GM19099 (cell line): Measurements from ENCODE around the gene SMC3.

Experiments
- POLR2A ChIP-seq: IDR thresholded peaks from 3 replicates; pipeline ENCODE4 v1.6.1; 2011; ENCODE audit warnings: low read depth; ENCODE audit not compliant: insufficient read length; ENCODE audit errors: extremely low read depth

SMC3 gene

DNA sequence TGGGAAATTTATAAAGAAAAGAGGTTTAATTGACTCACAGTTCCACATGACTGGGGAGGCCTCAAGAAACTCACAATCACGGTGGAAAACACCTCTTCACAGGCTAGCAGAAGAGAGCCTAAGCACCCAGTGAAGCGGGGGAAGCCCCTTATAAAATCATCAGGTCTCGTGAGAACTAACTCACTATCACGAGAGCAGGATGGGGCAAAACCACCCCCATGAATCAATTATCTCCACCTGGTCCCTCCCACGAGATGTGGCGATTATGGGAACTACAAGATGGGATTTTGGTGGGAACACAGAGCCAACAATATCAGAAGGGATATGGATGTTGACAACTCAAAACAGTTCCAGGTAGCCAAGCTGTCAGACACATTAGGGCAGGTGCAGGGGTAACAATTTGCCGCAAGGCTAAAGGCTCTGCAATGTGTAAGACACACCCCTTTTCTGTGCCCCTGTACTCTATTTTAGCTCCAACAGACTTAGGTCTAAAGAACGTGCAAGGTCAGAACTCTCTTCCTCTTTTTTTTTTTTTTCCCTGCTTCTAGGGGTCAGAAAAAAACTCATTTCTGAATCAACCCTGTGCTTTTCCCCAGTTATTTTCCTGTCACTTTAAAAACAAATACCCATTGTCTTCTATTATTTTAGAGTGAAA lies 46.0 kb downstream of the SMC3 start:
- no peak for TF ChIP-seq POLR2A

DNA sequence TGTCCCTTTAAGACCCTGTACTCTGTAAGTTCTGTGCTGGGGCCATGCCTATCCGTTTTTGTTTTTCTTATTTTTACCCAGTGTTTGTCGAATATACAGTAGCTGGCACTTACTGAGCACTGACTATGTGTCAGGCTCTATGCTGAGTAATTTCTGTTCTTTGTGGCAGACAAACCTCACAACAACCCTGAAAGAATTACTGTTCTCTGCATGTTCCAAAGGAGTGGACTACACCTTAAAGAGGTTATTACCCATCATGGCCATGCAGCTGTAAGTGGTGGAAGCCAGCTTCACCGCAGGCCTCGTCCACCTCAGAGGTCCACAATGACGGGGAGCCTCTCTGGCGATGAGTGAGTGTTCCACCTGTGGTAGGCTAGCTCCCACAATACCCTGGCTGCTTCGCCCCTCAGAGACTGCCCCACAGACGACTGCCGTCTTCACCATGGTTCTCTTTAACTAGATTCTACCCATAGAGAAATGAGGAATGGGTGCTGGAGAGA lies 46.6 kb downstream of the SMC3 start:
- no peak for TF ChIP-seq POLR2A

DNA sequence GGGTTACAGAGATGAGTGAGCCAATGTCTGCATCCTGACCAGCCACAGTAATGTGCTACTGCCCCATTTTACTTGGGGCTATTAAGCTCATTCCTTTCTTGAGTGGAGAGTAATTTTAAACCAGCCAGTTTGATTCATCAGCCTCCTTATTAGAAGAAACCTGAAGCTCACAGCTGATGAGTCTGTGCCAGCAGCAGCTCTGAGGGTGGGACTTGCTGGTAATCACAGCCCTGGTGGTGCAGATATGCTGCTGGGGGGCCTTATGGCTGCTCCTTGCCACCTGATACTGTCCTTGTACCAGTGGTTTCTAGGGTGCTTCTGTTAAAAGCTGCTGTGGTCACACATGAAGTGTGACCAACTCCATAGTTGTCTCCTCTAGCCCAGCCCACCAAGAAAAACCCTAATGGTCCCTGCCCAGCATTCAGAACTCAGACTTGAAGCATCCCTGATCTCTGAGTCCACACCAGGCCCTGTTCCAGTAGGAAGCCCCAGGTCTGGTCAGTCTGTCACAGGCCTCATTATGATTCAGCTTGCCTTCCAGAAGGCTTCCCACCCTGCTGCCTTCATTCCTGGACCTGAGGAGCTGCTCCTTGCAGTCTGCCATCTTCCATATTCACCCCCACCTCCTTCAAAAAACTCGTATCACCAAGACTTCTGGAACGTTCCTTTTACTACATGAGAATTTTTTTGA lies 47.7 kb downstream of the SMC3 start:
- no peak for TF ChIP-seq POLR2A

DNA sequence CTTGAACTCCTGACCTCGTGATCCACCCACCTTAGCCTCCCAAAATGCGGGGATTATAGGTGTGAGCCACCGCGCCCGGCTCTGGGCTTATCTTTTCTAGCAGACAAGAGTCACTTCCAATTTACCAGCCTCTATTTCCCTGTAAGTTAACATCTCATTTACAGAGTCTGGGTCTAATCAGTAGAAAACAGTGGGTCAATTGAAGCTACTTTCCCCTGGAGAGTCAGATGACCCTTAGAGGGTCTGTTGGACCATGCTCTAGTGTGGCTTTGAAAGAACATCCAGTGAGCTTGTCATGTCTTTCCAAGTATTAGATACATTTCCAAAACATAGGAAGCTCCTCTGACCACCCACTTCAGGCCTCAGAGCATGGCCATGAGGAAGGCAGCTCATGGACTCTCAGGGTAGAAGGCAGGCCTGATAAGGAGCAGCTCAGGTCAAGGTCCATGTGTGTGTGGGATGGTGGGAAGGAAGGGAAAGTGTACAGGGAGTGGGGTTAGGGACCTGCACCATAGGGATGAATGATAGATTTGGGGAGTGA lies 49.1 kb downstream of the SMC3 start:
- no peak for TF ChIP-seq POLR2A

DNA sequence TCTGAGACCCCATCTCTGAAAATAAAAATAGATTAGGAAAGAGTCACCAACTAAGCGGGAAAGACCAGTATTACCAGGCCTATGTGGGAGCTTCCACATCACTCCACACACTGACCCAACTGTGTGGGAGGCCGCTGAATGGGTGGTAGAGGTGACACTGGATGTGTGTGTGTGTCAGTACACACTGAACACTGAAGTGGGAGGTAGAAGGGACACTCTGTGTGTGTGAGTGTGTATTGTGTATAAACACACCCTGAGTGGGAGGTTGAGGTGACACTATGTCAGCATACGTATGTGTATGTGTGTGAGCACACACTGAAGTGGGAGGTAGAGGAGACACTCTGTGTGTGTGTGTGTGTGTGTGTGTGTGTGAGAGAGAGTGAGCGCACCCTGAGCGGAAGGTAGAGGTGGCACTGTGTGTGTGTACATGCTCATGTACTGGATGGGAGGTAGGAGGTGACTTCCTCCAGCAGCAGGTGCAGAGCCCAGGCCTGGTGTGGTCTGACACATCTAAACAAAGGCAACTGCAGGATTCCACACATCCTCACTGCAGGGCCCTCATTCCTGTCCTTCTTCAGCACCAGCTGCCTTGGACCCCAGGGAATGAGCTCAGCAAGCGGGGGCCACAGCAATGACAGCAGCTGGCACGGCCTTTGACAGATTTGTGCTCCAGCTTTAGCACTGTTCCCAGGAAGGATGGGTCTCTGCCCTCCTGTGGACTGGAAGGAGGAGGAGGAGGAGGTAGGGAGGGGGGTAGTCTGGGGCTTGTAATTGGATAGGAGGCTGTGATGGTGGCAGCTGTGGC lies 50.1 kb downstream of the SMC3 start:
- no peak for TF ChIP-seq POLR2A

DNA sequence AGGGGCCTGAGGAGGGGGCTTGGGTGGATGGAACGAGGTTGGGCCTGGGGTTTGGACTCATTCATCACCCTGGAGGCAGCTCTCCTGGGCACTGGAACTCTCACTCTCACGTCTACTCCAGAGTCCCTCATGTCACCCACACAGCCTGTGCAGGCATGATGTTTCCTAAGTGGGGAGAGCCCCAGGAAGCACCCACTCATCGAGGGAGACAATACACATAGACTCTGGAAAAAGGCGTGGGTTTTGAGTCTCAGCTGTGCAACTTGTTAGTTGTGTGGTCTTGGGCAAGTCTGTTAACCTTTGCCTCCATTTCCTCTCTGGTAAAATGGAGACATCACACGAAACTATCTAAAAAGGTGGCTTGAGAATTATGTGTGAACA lies 50.7 kb downstream of the SMC3 start:
- TF ChIP-seq POLR2A = no peak

GRCh38 chr10:110619514-110620397 lies 52.3 kb downstream of the SMC3 start:
- no peak for TF ChIP-seq POLR2A

DNA sequence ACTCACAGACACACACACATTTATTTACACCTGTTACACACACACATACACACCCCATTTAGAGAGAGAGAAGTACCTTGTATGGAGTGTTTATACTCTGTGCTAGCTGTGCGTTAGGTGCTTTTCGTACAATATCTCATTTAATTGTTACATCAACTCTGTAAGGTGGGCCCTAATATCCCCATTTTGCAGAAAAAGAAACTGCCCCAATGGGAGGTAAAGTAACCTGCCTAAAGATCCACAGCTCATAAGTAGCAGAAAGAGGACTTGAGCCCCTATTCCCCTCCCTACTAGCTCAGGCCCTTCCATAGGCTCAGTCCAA lies 52.9 kb downstream of the SMC3 start:
- TF ChIP-seq POLR2A = no peak

DNA sequence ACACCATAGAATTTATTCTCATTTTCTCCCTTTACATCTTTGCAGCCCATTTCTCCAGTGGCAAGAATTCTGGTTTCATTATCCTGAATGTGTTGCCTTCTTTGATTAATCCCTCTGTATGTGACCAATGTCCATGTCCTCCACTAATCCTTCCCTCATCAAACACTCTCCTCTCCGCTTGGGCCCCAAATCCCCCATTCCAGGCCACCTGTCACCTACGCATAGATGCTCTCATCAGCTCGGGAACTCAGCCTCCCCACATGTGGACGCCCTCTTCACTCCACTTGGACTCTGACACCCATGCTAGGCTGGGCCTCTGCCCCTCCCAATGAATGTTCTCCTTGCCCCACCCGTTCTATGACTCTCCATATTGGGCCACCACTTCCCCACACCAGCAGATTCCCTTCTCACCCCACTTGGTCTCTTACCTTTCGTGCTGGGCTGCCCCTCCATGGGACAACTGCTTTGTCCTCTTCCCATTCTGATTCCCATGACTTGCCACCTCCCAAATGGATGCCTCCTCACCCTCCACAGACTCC lies 57.9 kb downstream of the SMC3 start:
- TF ChIP-seq POLR2A = no peak

- TF ChIP-seq POLR2A = no peak
Measured at GRCh38 chr10:110625951-110626855, 58.7 kb downstream of the SMC3 start.

GRCh38 chr10:110628161-110628560 lies 60.7 kb downstream of the SMC3 start:
- TF ChIP-seq POLR2A = no peak

DNA sequence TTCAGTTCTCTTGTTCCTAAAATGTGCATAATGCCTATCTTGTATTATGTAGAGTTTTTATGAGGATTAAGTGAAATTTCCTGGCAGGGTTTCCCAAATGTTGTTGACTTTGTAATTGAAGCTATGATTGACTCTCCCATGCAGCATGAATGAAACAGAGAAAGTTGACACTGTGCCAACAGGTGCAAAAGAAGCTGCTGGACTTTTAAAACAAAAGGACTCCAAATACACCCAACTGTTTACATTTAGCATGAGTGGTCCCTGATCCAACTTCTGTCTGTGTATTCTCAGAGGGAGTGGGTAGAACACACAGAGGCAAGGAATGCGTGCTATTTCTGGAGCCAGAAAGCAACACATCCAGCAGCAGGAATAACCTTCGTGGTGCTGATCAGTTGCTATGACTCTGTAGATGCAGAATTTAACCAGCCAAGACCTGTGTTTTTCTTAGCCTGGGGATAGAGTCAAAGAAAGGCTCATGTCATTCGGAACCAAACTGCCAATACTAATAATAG lies 62.2 kb downstream of the SMC3 start:
- TF ChIP-seq POLR2A = no peak

DNA sequence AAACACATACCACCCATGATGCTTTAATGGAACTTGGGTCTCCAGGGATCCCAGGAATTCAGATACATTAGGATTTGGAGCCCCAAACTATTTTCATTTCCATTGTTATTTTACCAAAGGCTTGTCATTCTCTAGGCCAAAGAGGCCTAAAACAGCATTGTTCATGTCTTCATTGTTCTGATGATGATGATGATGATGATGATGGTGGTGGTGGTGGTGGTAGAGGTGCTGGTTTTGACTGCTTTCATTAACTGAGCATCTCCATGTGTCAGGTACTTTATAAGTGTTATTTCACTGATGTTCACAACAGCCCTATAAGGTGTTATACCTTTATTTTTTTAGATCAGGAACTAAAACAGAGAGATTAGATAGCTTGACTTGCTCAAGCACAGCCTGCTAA lies 64.4 kb downstream of the SMC3 start:
- no peak for TF ChIP-seq POLR2A
